Subcutaneous adipose tissue (tissue), 4 donors: ENCODE results near the gene SIX6. TPM values are rescaled to one million over a fixed set of nuclear protein-coding genes. Genes with fewer than 3 reads are reported as not detected.

Experiments used
- small RNA-seq: library from RNA; depleted of rRNA; stranded (forward); fragments of <200 nt; gene quantifications from one replicate; pipeline ENCODE3, GENCODE V24; 2016
- total RNA-seq, 4 donors: library from RNA; depleted of rRNA; stranded (reverse); fragments of >200 nt; gene quantifications; one replicate each; pipeline ENCODE4 v1.1.0, GENCODE V29; 2016

SIX6 gene
- total RNA-seq, 4 donors from 2014 or later: not detected

Small RNA genes lying within 50 kb of the gene (small RNA-seq; reads per million reads assigned to genes)
- not detected for gene AL049874.4

Other genes starting within 250 kb of the SIX6 start
- gene C14orf39, start 23.1 kb upstream of the SIX6 start, total RNA-seq: 1 to 10 TPM in 2 of 4 donors, under 1 TPM in 2; 0.33 to 3.7 (median 1.9) TPM
- gene SIX1, start 140.3 kb downstream of the SIX6 start, total RNA-seq: 10 to 100 TPM in 3 of 4 donors, 1 to 10 TPM in 1; 8.8 to 27.5 (median 16.0) TPM
- 1 to 10 TPM; 2.0 to 3.8 (median 3.1) TPM for gene SIX4, start 215.2 kb downstream of the SIX6 start, total RNA-seq
- gene MNAT1, start 225.6 kb downstream of the SIX6 start, total RNA-seq: 10 to 100 TPM; 32.5 to 71.4 (median 47.7) TPM